GM19468 (cell line): ENCODE results near the gene KLHL2.
"Not testable (repeated sequence)": the region's sequence is repeated elsewhere in the genome, so short reads cannot be mapped to it uniquely, and the experiment has no call there.

Source experiments
- ATAC-seq: cut with Tn5 transposase; IDR thresholded peaks from one replicate; pipeline ENCODE4 v1.9.1; 2021; ENCODE audit warnings: mild to moderate bottlenecking, moderate library complexity, moderate number of reproducible peaks; ENCODE audit not compliant: unreplicated experiment; ENCODE audit errors: extremely low read depth

The KLHL2 gene

GRCh38 chr4:165199722-165200121, 7.6 kb upstream of the KLHL2 start:
- ATAC-seq = no peak

GRCh38 chr4:165201806-165202205, 5.6 kb upstream of the KLHL2 start:
- ATAC-seq = no peak

GRCh38 chr4:165203541-165204461, 3.6 kb upstream of the KLHL2 start:
- ATAC-seq = no peak

- ATAC-seq = no peak
Observed at GRCh38 chr4:165204462-165204830, 2.9 kb upstream of the KLHL2 start.

- peak; percentile 8 for ATAC-seq
Observed at GRCh38 chr4:165207016-165207430, 338 bp upstream of the KLHL2 start.

- ATAC-seq = no peak
Observed at GRCh38 chr4:165208221-165208652, 876 bp downstream of the KLHL2 start.

GRCh38 chr4:165208741-165209388, 1.5 kb downstream of the KLHL2 start:
- no peak for ATAC-seq

GRCh38 chr4:165209796-165210195, 2.4 kb downstream of the KLHL2 start:
- no peak for ATAC-seq

- ATAC-seq = no peak
Observed at GRCh38 chr4:165210566-165210965, 3.2 kb downstream of the KLHL2 start.

- not testable (repeated sequence) for ATAC-seq
Observed at GRCh38 chr4:165212647-165213046, 5.3 kb downstream of the KLHL2 start.

- not testable (repeated sequence) for ATAC-seq
Observed at GRCh38 chr4:165213404-165213803, 6.0 kb downstream of the KLHL2 start.

- not testable (repeated sequence) for ATAC-seq
Observed at GRCh38 chr4:165213991-165214709, 6.8 kb downstream of the KLHL2 start.

GRCh38 chr4:165215034-165215751, 7.8 kb downstream of the KLHL2 start:
- ATAC-seq = peak; percentile 14

GRCh38 chr4:165215761-165216487, 8.6 kb downstream of the KLHL2 start:
- ATAC-seq = peak; percentile 45

- ATAC-seq = no peak
Observed at GRCh38 chr4:165217325-165217724, 10.0 kb downstream of the KLHL2 start.

- ATAC-seq = not testable (repeated sequence)
Observed at GRCh38 chr4:165221306-165221705, 13.9 kb downstream of the KLHL2 start.

GRCh38 chr4:165221993-165222650, 14.8 kb downstream of the KLHL2 start:
- not testable (repeated sequence) for ATAC-seq

- ATAC-seq = no peak
Observed at GRCh38 chr4:165222651-165222994, 15.3 kb downstream of the KLHL2 start.

- not testable (repeated sequence) for ATAC-seq
Observed at GRCh38 chr4:165227401-165227800, 20.0 kb downstream of the KLHL2 start.
